Stimulated activated CD8-positive, alpha-beta memory T cell treated with anti-CD3 and anti-CD28 coated beads, Interleukin-4, amount 100 ng/mL, for 24 hours (primary cell): ENCODE data around the gene FAM50A.
A peak's percentile ranks its signal among the peaks of the same experiment; 100 is the strongest.
"Not testable (repeated sequence)": the region's sequence is repeated elsewhere in the genome, so short reads cannot be mapped to it uniquely, and the experiment has no call there.

Experiments used
- DNase-seq: peaks from one replicate; pipeline ENCODE4 v3.0.0-alpha.2; 2020; ENCODE audit warnings: low read depth

Gene FAM50A

GRCh38 chrX:154484255-154485149, 40.6 kb downstream of the FAM50A start:
- no peak for DNase-seq

GRCh38 chrX:154485150-154486051, 41.5 kb downstream of the FAM50A start:
- DNase-seq, result no peak

- DNase-seq, result no peak
Observed at GRCh38 chrX:154486052-154486395, 42.1 kb downstream of the FAM50A start.

- DNase-seq, result peak; percentile 44
Observed at GRCh38 chrX:154486396-154487207, 42.7 kb downstream of the FAM50A start, which contains the start of gene UBL4A. Gene UBL4A (minus strand): TSS chrX:154486615. CDS start chrX:154486584, 31 bp downstream.

GRCh38 chrX:154487518-154488290, 43.8 kb downstream of the FAM50A start:
- no peak for DNase-seq

GRCh38 chrX:154488336-154489075, 44.6 kb downstream of the FAM50A start:
- DNase-seq, result no peak

DNA sequence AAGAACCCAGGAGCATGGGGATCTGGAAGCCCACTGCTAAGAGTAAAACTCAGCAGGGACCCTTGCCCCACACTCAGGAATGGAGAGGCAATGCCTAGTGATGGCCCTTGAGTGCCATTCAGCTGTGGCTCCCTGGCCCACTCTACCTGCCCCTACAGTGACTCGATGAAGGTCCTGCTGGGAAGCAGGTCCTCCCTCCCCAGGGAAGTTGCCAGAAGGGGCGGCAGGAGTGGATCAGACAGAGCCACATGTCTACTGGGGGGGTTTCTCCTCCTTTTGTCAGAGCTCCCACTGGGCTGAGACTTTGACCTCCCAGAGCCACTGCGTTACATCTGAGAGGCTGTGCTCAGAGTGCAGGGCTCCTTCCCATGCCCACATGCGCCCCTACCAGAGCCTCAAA, 45.2 kb downstream of the FAM50A start:
- DNase-seq, result no peak

DNA sequence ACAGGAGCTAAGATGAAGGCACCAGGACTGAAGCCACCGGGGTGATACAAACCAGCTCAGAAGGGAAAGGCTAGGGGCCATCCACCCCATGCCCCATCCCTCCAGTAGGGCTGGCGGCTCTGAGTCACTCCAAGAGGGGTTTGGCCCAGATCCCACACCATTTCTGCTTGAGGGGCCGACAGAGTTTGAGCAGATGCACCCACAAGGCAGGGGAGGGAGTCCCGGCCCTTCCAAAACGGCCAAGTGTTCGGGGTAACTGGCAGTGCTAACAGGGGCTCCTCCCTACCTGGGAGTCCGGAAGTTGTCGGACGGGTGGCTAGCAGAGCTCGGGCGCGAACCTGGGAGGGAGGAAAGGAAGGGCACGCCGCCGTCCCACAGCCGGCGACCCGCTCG, 46.1 kb downstream of the FAM50A start:
- no peak for DNase-seq

GRCh38 chrX:154490414-154491083, 46.6 kb downstream of the FAM50A start, which contains the start of gene SLC10A3:
Gene SLC10A3 (minus strand): TSS chrX:154490629. CDS start chrX:154488940, 1,689 bp downstream.
- DNase-seq, result peak; percentile 80

DNA sequence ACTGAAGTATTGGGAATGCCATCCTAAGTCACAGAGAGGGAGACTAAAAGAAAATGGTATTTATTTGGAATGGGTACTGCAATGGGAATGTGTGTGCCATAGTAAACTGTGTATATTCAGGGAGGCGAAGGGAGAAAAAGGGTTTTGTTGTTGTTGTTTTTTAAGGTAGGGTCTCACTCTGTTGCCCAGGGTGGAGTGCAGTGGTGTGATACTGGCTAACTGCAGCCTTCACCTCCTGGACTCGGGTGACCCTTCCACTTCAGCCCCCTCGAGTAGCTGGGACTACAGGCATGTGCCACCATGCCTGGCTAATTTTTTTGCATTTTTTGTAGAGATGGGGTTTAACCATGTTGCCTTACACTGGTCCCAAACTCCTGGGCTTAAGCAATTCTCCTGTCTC, 50.8 kb downstream of the FAM50A start:
- DNase-seq, result no peak

DNA sequence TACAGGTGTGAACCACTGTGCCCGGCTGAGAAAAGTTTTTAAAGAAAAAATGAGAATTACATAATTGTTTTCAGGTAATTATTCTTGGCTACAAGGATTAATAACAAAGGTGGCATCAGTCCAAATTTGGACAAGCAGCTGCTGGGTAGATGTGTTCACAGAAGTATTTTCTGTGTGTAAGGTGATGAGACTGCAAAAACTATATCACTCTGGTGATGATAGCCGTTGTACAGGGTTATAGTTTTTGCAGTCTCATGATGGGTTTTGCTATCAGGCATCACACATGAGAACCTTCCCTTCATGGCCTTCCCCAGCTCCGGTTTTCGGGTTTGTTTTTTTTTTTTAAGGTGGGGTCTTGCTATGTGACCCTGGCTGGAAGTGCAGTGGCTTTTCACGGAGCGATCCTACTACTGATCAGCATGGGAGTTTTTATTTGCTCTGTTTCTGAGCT, 51.6 kb downstream of the FAM50A start:
- no peak for DNase-seq

DNA sequence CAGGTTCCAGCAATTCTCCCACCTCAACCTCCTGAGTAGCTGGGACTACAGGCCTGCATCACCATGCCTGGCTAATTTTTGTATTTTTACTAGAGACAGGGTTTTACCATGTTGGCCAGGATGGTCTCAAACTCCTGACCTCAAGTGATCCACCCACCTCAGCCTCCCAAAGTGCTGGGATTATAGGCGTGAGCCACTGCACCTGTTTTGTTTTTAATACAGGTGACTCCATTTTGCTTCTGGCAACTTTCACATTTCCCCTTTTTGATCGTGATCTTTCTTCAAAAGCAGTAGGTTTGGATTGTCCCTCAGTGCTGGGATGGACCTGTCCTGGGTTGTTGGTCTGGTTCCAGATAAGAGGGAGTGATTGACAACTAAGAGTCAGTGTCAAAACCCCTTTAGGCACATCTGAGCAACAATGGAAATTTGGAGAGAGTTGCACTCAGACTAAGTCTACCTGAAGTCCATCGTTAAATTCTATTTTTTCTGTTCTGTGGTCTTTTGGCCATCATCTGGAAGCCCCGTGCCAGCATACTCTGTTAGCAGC, 52.7 kb downstream of the FAM50A start:
- not testable (repeated sequence) for DNase-seq
